HEK293T (cell line): ENCODE results near the gene GRP.

Experiments
- CTCF ChIA-PET: fragments of 350-600 bp; formaldehyde crosslinking; extraction: SDS; loops from one replicate; lab custom pipeline; 2021; ENCODE audit warnings: antibody characterized with exemption, inconsistent platforms; lab: Yijun Ruan, JAX
- POLR2A ChIA-PET: fragments of 350-600 bp; formaldehyde crosslinking; extraction: SDS; loops from one replicate; lab custom pipeline; 2020; ENCODE audit warnings: antibody characterized with exemption, inconsistent platforms; lab: Yijun Ruan, JAX
- DNase-seq: peaks from one replicate; pipeline ENCODE4 v3.0.0; 2012; ENCODE audit warnings: mixed read lengths; ENCODE audit errors: extremely low spot score
- ARNT ChIP-seq: fragments of 450-650 bp; IDR thresholded peaks from 2 replicates; pipeline ENCODE4 v1.6.1; 2017; ENCODE audit warnings: mild to moderate bottlenecking
- BHLHE40 ChIP-seq: fragments of 450-650 bp; IDR thresholded peaks from 2 replicates; pipeline ENCODE4 v1.6.1; 2016; ENCODE audit warnings: mild to moderate bottlenecking, moderate library complexity, borderline replicate concordance
- CTBP1 ChIP-seq: fragments of 450-650 bp; IDR thresholded peaks from 2 replicates; pipeline ENCODE4 v1.6.1; 2016; ENCODE audit warnings: borderline replicate concordance
- ELF4 ChIP-seq: fragments of 450-650 bp; IDR thresholded peaks from 2 replicates; pipeline ENCODE4 v1.6.1; 2017; ENCODE audit warnings: antibody characterized with exemption
- FOXA1 ChIP-seq: fragments of 450-650 bp; IDR thresholded peaks from 2 replicates; pipeline ENCODE4 v1.6.1; 2016; ENCODE audit warnings: mild to moderate bottlenecking
- FOXK2 ChIP-seq: fragments of 450-650 bp; IDR thresholded peaks from 2 replicates; pipeline ENCODE4 v1.6.1; 2016; ENCODE audit warnings: mild to moderate bottlenecking
- FOXM1 ChIP-seq: fragments of 450-650 bp; IDR thresholded peaks from 2 replicates; pipeline ENCODE4 v1.6.1; 2017; ENCODE audit warnings: mild to moderate bottlenecking, borderline replicate concordance
- HDGF ChIP-seq: fragments of 450-650 bp; IDR thresholded peaks from 2 replicates; pipeline ENCODE4 v1.6.1; 2017; ENCODE audit warnings: antibody characterized with exemption, borderline replicate concordance
- L3MBTL2 ChIP-seq: fragments of 450-650 bp; conservative IDR thresholded peaks from 2 replicates; pipeline ENCODE4 v1.6.1; 2016; ENCODE audit warnings: mild to moderate bottlenecking
- LEF1 ChIP-seq: fragments of 450-650 bp; IDR thresholded peaks from 2 replicates; pipeline ENCODE4 v1.6.1; 2017; ENCODE audit warnings: mild to moderate bottlenecking, borderline replicate concordance
- NFRKB ChIP-seq: fragments of 450-650 bp; IDR thresholded peaks from 2 replicates; pipeline ENCODE4 v1.6.1; 2016; ENCODE audit warnings: mild to moderate bottlenecking, moderate library complexity
- SP1 ChIP-seq: fragments of 450-650 bp; IDR thresholded peaks from 2 replicates; pipeline ENCODE4 v1.6.1; 2017
- SUZ12 ChIP-seq: fragments of 450-650 bp; IDR thresholded peaks from 2 replicates; pipeline ENCODE4 v1.6.1; 2016; ENCODE audit warnings: mild to moderate bottlenecking
- TARDBP ChIP-seq: fragments of 450-650 bp; IDR thresholded peaks from 2 replicates; pipeline ENCODE4 v1.6.1; 2016
- ZNF384 ChIP-seq: fragments of 450-650 bp; IDR thresholded peaks from 2 replicates; pipeline ENCODE4 v1.6.1; 2016
- TF ChIP-seq, protein P1 (sequence below): fragments of 450-650 bp; IDR thresholded peaks from 2 replicates; pipeline ENCODE4 v1.6.1; 2016

GRP gene

DNA sequence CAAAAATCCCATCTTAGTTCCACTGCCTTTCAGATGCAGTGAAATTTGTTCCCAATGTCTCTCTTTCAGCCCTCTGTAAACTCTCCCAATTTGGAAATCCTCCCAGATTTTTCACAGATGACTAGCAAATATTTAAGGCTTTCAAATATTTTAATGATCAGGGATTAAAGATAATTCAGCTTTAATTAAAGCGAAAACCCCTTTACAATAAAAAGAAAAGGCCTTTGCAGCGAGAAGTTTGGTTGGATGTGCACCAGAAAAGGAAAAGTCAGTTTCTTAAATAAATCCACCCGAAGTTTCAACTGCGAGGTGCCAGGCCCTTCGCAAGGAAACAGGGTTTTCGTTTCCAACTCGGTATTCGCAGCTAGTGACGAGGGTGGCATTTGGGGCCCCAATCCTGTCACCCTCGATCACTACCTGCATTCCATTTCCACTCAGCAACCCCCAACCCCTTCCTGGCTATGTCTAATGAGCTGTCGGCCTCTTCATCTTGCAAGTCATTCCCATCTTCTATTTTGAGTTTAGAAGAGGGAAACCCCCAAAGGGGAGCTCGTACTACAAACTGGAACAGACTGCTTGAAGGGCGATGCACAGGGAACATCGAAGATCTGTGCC, 51.8 kb downstream of the GRP start:
- ChIA-PET POLR2A (no interaction called here), CTCF (interaction anchor here (0.6 to 1.4 kb wide), 2 partner anchors 23 to 312 kb away, joined by 4 to 9 read pairs; no protein-coding TSS in a partner anchor)
- TF ChIP-seq TARDBP (no peak), ARNT (no peak), FOXM1 (no peak), CTBP1 (no peak), NFRKB (no peak), HDGF (no peak), BHLHE40 (no peak), LEF1 (no peak), ELF4 (no peak), ZNF384 (no peak)
- DNase-seq, result no peak

DNA sequence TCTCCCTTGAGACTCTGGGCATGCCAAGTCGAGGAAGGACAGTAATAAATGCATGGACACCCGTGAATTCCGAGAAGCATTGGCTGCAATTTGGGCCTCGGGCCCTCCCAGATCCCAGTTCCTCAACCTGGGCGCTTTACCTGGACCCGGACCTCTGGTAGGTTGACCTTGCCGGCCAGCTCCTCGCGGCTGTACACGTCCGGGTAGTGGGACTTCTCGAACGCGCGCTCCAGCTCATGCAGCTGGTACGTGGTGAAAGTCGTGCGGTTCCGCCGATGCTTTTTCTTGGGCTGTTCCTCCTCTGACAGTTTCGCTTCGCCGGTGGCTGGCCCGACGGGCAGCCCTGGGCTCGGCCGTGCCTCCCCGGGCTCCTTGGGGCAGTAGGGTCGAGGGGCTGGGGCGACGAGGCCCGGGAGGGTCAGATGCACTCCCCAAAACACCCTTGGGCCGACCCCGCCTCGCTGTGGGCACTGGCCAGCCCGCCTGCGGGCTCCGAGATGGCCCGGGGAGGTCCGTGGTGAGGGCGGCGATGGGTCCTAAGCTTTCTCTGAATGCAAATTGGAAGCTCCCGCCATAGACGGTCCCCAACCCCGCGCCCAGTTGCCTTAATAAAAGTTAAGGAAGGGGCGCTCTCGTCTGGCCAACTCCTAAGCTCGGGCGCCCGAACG, 52.4 kb downstream of the GRP start:
- POLR2A ChIA-PET, result no interaction called here

DNA sequence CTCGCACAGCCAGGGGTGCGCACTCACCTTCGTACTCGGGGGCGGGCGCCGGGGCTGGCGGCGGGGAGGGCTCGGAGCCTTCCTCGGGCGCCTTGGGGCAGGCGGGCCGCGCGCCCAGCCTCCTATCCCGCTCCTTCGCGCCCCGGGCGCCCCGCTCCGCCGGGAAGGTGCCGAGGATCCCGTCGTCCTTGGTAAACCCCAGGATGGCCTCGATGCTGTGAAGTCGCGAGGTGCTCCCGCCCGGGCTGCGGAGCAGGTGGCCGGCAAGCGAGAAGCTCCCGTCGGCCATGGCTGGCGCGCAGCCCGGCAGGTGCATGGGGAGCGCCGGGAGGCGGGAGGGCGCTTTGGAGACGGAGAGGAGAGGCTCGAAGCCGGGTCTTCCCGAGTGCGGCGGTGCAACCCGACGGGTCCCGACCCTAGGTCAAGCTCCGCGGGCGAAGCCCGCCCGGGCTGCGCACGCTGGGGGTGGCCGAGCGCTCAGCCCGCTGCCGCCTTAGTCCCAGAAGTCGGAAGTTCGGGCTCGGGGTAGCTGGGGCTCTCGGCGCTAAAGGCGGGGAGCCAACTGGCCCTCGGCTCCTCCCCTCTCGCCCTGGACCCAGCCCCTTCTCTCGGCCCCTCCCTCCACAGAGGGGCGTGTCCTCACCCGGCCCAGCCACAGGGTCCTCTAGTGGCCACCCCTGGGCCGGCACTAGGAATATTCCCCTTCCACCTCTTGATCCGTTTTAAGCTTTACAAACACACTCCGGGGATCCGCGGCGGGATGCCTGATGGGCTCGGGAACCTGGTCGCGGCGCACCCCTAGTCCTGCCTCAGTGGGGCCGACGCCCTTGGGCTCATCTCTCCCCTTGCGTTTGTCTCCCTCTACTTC, 53.2 kb downstream of the GRP start, which contains the start of gene RAX:
Gene RAX, minus strand, starts transcription at position 564 of the 868 bp plus-strand sequence. Its CDS starts 248 bp downstream, at position 316.
- no peak for TF ChIP-seq FOXA1
- ChIA-PET POLR2A (interaction anchor here (0.6 kb wide), 1 partner anchor 13 kb away, joined by 3 read pairs; no protein-coding TSS in a partner anchor), CTCF (interaction anchor here (1.0 kb wide), 1 partner anchor 550 kb away, joined by 5 read pairs; no protein-coding TSS in a partner anchor)
- DNase-seq, result no peak

More for the DNA sequence above, 52.4 kb downstream of the GRP start:
- DNase-seq, result no peak
- CTCF ChIA-PET, result interaction anchor here (0.6 kb wide), 1 partner anchor 313 kb away, joined by 9 read pairs; no protein-coding TSS in a partner anchor
- TF ChIP-seq L3MBTL2 (no peak), HDGF (no peak), ARNT (no peak), BHLHE40 (no peak), LEF1 (no peak), FOXK2 (no peak), TARDBP (no peak), SP1 (no peak), NFRKB (no peak), FOXA1 (no peak), SUZ12 (no peak), CTBP1 (no peak), FOXM1 (no peak), ELF4 (no peak), ZNF384 (no peak)
- TF ChIP-seq, protein P1, sequence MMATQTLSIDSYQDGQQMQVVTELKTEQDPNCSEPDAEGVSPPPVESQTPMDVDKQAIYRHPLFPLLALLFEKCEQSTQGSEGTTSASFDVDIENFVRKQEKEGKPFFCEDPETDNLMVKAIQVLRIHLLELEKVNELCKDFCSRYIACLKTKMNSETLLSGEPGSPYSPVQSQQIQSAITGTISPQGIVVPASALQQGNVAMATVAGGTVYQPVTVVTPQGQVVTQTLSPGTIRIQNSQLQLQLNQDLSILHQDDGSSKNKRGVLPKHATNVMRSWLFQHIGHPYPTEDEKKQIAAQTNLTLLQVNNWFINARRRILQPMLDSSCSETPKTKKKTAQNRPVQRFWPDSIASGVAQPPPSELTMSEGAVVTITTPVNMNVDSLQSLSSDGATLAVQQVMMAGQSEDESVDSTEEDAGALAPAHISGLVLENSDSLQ, result no peak

DNA sequence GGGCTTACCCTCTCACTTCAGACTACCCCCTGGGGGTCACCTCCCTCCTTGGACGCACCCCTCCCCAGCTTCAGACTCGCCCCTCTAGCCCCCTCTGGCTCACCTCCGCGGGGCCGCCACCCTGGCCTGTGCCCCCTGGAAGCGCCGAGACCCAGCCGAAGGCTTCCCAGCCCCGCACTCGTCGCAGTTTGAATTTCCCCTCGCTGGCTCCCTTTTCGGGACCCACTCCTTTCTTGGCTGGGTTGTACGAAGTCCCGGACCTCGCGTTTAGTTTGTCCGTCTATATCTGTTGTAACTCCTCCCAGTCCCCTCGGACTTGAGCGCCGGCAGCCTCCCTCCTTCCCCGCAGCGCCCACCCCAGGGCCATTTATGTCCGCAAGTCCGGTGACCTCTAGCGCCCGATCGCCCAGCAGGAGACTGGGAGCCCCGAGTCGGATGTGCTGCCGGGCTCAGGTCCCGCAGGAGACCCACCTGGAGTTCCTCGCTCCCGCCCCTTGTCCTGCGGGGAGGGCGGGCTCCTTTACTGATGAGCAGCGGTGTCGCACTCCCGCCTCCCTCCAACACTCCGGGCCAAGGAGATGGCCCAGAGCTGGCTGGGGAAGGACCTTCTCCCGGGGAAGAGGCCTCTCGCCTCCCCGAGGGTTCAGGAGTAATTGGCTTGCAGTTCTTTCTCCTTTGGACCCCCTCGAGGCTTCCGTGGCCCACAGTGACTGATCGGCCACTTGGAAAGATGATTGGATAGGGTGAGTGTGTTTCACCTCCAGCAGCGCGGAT, 54.0 kb downstream of the GRP start:
- DNase-seq, result no peak
- POLR2A ChIA-PET, result interaction anchor here (0.6 kb wide), 1 partner anchor 12 kb away, joined by 3 read pairs; no protein-coding TSS in a partner anchor
- CTCF ChIA-PET, result interaction anchor here (1.0 kb wide), 1 partner anchor 550 kb away, joined by 5 read pairs; no protein-coding TSS in a partner anchor
- TF ChIP-seq FOXM1 (no peak), CTBP1 (no peak), ELF4 (no peak), ARNT (no peak), TARDBP (no peak), FOXA1 (no peak), LEF1 (no peak), HDGF (no peak), BHLHE40 (no peak), SUZ12 (no peak), SP1 (no peak), ZNF384 (no peak), FOXK2 (no peak), NFRKB (no peak), L3MBTL2 (no peak)
- TF ChIP-seq, protein P1, result no peak

DNA sequence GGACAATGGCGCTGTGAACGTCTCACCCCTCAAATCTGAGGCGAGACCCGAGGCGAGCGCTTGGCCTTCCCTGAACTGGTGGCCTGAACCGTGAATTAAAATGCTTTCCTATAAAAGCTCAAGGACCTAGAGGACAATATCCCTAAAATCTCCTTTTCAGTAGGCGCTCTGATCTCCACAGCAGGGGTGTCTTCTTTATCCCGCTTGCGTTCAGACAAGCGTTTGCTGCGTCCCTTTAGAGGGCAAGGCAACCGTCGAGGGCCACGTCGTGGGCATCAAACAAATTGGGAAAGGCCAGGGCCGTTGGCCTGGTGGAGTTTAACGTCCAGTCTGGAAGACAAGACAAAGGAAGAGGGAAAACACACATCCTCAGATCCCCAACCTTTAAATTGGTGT, 54.6 kb downstream of the GRP start:
- DNase-seq, result no peak
- ChIA-PET CTCF (no interaction called here), POLR2A (no interaction called here)
- TF ChIP-seq LEF1 (no peak), CTBP1 (no peak), FOXM1 (no peak), NFRKB (no peak), SP1 (no peak), ZNF384 (no peak), FOXA1 (no peak), ARNT (no peak), BHLHE40 (no peak), ELF4 (no peak), FOXK2 (no peak), L3MBTL2 (no peak), HDGF (no peak), TARDBP (no peak), SUZ12 (no peak)
- TF ChIP-seq, protein P1, result no peak
